ENCODE results near the gene RBBP9.

DNA sequence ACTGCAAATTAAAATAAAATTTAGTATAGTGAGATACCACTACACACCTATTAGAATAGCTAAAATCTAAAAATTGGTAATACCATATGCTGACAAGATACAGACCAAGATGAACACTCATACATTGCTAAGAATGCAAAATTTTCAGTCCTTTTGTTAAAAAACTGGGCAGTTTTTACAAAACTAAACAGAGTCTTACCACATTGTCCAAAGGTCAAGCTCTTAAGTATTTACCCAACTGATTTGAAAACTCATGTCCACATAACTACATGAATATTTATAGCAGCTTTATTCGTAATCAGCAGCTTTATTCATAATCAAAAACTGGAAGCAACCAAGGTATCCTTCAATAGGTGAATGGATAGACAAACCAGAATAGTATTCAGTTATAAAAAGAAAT lies 19.8 kb downstream of the RBBP9 start:
- TF ChIP-seq POLR2A (IDR thresholded peaks at IDR 0.05; ENCODE audit: low read length) (no peak), GATA1 (IDR thresholded peaks at IDR 0.05; ENCODE audit: low read depth, low read length) (no peak)

Measured in erythroblast (primary cell).